Measurements from ENCODE around the gene MRPS12.

MRPS12 gene

DNA sequence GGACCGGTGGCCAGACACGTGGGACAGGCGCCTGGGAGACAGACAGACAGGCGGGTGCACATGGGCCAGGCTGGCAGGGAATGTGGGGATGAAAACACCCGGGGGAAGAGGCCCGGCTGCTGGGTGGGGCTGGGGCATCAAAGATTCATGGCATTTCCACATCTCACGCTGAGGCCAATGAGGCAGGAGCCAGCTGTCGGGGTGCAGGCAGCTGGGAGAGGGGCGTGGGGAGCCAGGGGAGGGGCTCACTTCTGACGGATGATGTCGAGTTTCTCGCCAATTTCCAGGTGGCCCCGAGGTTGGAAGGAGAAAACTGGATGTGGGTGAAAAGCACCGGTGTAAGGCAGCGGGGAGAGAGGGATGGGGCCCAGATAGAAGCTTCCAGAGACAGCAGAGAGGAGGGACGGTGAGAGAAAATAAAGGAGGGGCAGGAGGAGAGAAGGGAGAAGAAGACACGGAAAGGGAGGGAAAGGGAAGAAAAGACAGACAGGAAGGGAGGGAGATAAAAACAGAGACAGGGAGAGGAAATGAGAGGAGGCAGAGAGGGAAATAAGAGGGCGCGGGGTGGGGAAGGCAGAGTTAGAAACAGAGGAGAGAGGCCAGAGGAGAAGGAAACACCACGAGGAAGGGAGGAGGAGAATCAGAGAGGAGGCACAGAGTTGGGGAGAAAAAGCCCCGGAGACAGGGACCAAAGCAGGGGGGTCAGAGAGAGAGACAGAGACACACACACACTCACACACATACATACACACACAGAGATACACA is 10.7 kb upstream of the MRPS12 start:
- Histone ChIP-seq H2BK12ac (ENCODE audit: low read length) (no peak overlapping the region), H4K91ac (ENCODE audit: low read depth, low read length, poor library complexity) (no peak overlapping the region), H3K14ac (ENCODE audit: low read length) (no peak overlapping the region), H4K8ac (ENCODE audit: low read depth, low read length) (no peak overlapping the region), H2AK5ac (ENCODE audit: low read depth, low read length) (no peak overlapping the region), H3K23ac (ENCODE audit: low read depth, low read length, poor library complexity) (no peak overlapping the region), H3K4me1 (ENCODE audit: control insufficient read depth in 2 of 2, insufficient read depth in 1 of 2, low read depth in 1 of 2, low read length in 2 of 2) (no peaks in the 10 kb centered on the region), H2AFZ (ENCODE audit: low read length) (no peak overlapping the region), H3K27me3 (ENCODE audit: control insufficient read depth in 3 of 3, insufficient read depth in 3 of 3, low read depth in 1 of 3, low read length in 3 of 3) (no peaks in the 10 kb centered on the region), H3K36me3 (replicated peaks in 1 of 2; ENCODE audit: control insufficient read depth in 2 of 2, insufficient read depth in 2 of 2, low read length in 2 of 2) (peaks cover 27 to 31% of the 10 kb centered on the region in 2 donors), H2BK120ac (ENCODE audit: low read depth, low read length) (no peak overlapping the region), H3K27ac (replicated peaks; ENCODE audit: low read length) (no peak overlapping the region), H3K9me3 (replicated peaks in 1 of 2; ENCODE audit: control insufficient read depth in 2 of 2, insufficient read depth in 1 of 2, low read depth in 1 of 2, low read length in 2 of 2) (no peaks in the 10 kb centered on the region), H3K9ac (ENCODE audit: low read depth, low read length, poor library complexity) (no peak overlapping the region), H3K79me1 (ENCODE audit: low read depth, low read length) (peaks cover 2% of the 10 kb centered on the region), H2BK5ac (ENCODE audit: low read length) (no peak overlapping the region), H2BK15ac (ENCODE audit: low read length) (no peak overlapping the region), H3K4ac (ENCODE audit: low read length) (no peak overlapping the region), H3K4me3 (ENCODE audit: low read length in 2 of 2) (no peak overlapping the region), H3K4me2 (ENCODE audit: insufficient read depth, low read length, poor library complexity, severe bottlenecking) (no peak overlapping the region), H3K18ac (ENCODE audit: low read length) (no peak overlapping the region)
- DNase-seq (ENCODE audit: low spot score), result no peak
- WGBS, 2 donors (ENCODE audit: extremely low coverage in 2 of 2, insufficient read length in 2 of 2, insufficient replicate concordance in 1 of 2), result no CpG with 5 or more reads among the region's 21 CpGs

DNA sequence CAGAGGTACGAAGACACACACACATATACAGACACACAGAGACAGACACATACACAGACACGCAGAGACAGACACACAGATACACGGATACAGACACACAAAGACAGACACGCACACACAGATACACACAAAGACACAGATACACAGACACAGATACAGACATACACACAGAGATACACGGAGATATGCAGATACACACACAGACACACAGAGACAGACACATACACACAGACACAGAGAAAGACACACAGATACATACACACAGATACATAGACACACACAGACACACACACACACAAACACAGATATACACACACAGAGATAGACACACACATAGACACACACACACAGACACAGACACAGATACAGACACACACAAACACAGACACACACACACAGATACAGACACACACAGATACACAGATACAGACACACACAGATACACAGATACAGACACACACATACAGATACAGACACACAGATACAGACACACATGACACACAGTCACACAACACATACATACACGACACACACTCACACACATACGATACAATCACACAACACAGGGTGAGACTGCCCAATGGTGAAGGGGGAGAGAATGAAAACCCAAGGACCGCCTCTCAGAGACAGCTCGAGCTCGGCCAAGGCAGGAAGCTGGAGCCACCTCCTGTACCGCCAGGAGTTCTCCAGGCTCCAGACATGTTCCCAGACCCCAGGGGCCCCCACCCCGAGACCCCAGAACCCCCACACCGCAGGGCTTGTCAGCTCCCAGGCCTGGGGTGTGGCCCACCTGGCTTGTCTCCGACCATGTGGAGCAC is 9.9 kb upstream of the MRPS12 start:
- Histone ChIP-seq H3K18ac (ENCODE audit: low read length) (no peak overlapping the region), H3K4me1 (ENCODE audit: control insufficient read depth in 2 of 2, insufficient read depth in 1 of 2, low read depth in 1 of 2, low read length in 2 of 2) (no peaks in the 10 kb centered on the region), H2AFZ (ENCODE audit: low read length) (no peak overlapping the region), H2BK15ac (ENCODE audit: low read length) (no peak overlapping the region), H3K4ac (ENCODE audit: low read length) (no peak overlapping the region), H3K23ac (ENCODE audit: low read depth, low read length, poor library complexity) (no peak overlapping the region), H3K4me2 (ENCODE audit: insufficient read depth, low read length, poor library complexity, severe bottlenecking) (no peak overlapping the region), H3K36me3 (replicated peaks in 1 of 2; ENCODE audit: control insufficient read depth in 2 of 2, insufficient read depth in 2 of 2, low read length in 2 of 2) (peaks cover 32 to 38% of the 10 kb centered on the region in 2 donors), H2BK120ac (ENCODE audit: low read depth, low read length) (no peak overlapping the region), H3K79me1 (ENCODE audit: low read depth, low read length) (peaks cover 2% of the 10 kb centered on the region), H3K27me3 (ENCODE audit: control insufficient read depth in 3 of 3, insufficient read depth in 3 of 3, low read depth in 1 of 3, low read length in 3 of 3) (no peaks in the 10 kb centered on the region), H2BK5ac (ENCODE audit: low read length) (no peak overlapping the region), H2BK12ac (ENCODE audit: low read length) (no peak overlapping the region), H2AK5ac (ENCODE audit: low read depth, low read length) (no peak overlapping the region), H3K27ac (replicated peaks; ENCODE audit: low read length) (no peak overlapping the region), H3K14ac (ENCODE audit: low read length) (no peak overlapping the region), H4K8ac (ENCODE audit: low read depth, low read length) (no peak overlapping the region), H3K4me3 (ENCODE audit: low read length in 2 of 2) (no peak overlapping the region), H4K91ac (ENCODE audit: low read depth, low read length, poor library complexity) (no peak overlapping the region), H3K9ac (ENCODE audit: low read depth, low read length, poor library complexity) (no peak overlapping the region), H3K9me3 (replicated peaks in 1 of 2; ENCODE audit: control insufficient read depth in 2 of 2, insufficient read depth in 1 of 2, low read depth in 1 of 2, low read length in 2 of 2) (no peaks in the 10 kb centered on the region)
- DNase-seq (ENCODE audit: low spot score), result no peak
- no CpG with 5 or more reads among the region's 14 CpGs for WGBS, 2 donors (ENCODE audit: extremely low coverage in 2 of 2, insufficient read length in 2 of 2, insufficient replicate concordance in 1 of 2)

DNA sequence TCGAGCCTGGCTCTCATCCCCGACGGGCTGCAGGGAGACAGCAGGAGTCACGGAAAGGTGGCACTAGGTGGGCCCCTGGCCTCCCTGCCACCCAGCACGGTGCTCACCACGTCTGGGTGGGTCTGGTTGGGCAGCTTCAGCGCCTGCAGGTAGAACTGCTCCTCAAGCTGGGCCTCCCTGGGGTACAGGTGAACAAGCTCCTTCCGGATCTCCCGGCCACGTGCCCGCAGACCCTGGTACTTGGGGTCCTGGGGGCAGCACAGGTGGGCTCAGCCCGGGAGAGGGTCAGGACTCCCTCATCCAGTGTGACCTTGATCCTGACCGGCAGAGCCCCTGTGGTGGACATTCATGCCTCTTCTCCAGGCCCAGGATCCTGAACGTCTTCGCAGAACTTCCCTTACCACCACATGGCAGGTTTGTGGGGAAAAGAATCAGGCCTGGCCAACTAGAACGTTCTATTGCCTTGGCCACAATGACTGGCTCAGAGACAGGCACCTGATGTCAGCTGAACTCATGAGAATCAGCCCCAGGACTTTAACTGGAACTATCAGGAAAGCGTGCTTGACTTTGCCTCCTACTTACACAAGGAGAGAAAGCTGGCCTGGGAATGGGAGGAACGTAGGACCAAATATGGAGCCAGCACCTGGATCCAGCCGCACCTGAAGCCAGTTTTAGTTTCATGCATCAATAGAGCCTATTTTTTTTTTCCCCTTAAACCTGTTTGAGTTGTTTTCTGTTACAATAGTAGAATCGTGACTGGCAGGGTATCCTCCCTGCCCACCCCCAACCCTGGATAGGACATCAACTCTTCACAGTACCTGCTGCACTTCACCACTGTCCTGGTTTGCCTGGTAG is 9.1 kb upstream of the MRPS12 start:
- no peak overlapping the region for H3K14ac ChIP-seq (ENCODE audit: low read length)
- WGBS, 2 donors (ENCODE audit: extremely low coverage in 2 of 2, insufficient read length in 2 of 2, insufficient replicate concordance in 1 of 2), result no CpG with 5 or more reads among the region's 20 CpGs
- no peak overlapping the region for H2AK5ac ChIP-seq (ENCODE audit: low read depth, low read length)
- no peak overlapping the region for H2BK120ac ChIP-seq (ENCODE audit: low read depth, low read length)
- H2BK15ac ChIP-seq (ENCODE audit: low read length), result no peak overlapping the region
- no peak overlapping the region for H2BK12ac ChIP-seq (ENCODE audit: low read length)
- H3K4me3 ChIP-seq (ENCODE audit: low read length in 2 of 2), result no peak overlapping the region
- no peak overlapping the region for H2AFZ ChIP-seq (ENCODE audit: low read length)
- H4K8ac ChIP-seq (ENCODE audit: low read depth, low read length), result no peak overlapping the region
- no peak overlapping the region for H3K18ac ChIP-seq (ENCODE audit: low read length)
- H3K79me1 ChIP-seq (ENCODE audit: low read depth, low read length), result no peaks in the 10 kb centered on the region
- H3K9ac ChIP-seq (ENCODE audit: low read depth, low read length, poor library complexity), result no peak overlapping the region
- H3K4ac ChIP-seq (ENCODE audit: low read length), result no peak overlapping the region
- H4K91ac ChIP-seq (ENCODE audit: low read depth, low read length, poor library complexity), result no peak overlapping the region
- H3K23ac ChIP-seq (ENCODE audit: low read depth, low read length, poor library complexity), result no peak overlapping the region
- no peak overlapping the region for H3K4me2 ChIP-seq (ENCODE audit: insufficient read depth, low read length, poor library complexity, severe bottlenecking)
- no peak overlapping the region for H2BK5ac ChIP-seq (ENCODE audit: low read length)
- no peak overlapping the region for H3K27ac ChIP-seq (replicated peaks; ENCODE audit: low read length)
- H3K36me3 ChIP-seq (replicated peaks in 1 of 2; ENCODE audit: control insufficient read depth in 2 of 2, insufficient read depth in 2 of 2, low read length in 2 of 2), result peaks cover 34 to 43% of the 10 kb centered on the region in 2 donors
- H3K4me1 ChIP-seq (ENCODE audit: control insufficient read depth in 2 of 2, insufficient read depth in 1 of 2, low read depth in 1 of 2, low read length in 2 of 2), result no peaks in the 10 kb centered on the region
- H3K9me3 ChIP-seq (replicated peaks in 1 of 2; ENCODE audit: control insufficient read depth in 2 of 2, insufficient read depth in 1 of 2, low read depth in 1 of 2, low read length in 2 of 2), result no peaks in the 10 kb centered on the region
- no peak for DNase-seq (ENCODE audit: low spot score)
- H3K27me3 ChIP-seq (ENCODE audit: control insufficient read depth in 3 of 3, insufficient read depth in 3 of 3, low read depth in 1 of 3, low read length in 3 of 3), result no peaks in the 10 kb centered on the region
